ENCODE measurements around the gene PANK1. TPM values are rescaled to one million over a fixed set of nuclear protein-coding genes. Genes with fewer than 3 reads are reported as not detected.

The PANK1 gene
- total and polyA plus RNA-seq, 9 of the 15 experiments (the other 6 are each of a cell fraction or from before 2014, with no cell fraction given) = 1.7 to 10.7 (median 6.5) TPM

DNA sequence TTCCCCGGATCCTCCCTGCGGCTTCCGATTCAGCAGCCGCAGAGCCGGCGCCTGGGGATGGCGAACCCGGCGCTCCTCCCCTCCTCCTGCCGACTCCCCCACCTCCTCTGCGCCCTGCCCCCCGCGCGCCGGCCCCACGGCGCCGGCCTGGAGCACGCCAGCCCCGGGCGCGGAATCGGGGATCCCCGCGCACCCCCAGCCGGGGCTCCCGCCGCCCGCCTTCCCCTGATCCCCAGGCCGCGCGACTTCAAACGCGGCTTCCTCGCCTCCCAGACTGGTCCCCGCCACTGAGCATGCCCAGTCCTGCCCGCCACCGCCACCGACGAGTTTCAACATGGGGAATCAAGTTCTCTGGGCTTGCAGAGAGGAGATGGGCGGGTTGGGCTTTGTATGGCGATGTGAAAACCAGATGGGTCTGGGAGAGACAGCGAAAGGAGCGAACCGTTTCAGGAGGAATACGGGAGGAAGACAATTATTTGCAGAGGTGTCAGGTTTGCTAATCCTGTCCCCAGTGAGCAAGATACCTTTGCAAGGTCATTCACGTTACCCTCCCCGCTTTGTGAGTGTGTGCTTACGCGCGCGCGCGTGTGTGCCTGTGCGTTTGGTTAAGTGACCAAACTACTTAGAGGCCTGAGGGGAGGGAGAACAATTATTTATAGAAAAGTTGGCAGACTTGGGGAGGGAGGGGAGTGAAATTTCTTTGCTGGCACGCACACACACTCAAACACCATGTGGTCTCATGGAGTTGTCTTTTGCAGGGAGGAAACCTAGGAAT, at the start of gene PANK1 (continued):
- no peak for TF ChIP-seq TFAM (CRISPR knock-in tag; conservative IDR thresholded peaks at IDR 0.05)
- TF ChIP-seq GATAD2A (IDR thresholded peaks at IDR 0.05) = no peak
- TF ChIP-seq SAFB2 (IDR thresholded peaks at IDR 0.05; ENCODE audit: borderline replicate concordance, low read depth, low read length, severe bottlenecking) = no peak
- no peak for TF ChIP-seq CHD1 (IDR thresholded peaks at IDR 0.05; ENCODE audit: low read length)
- TF ChIP-seq TRIM24 (IDR thresholded peaks at IDR 0.05) = no peak
- TF ChIP-seq NR2C1 (IDR thresholded peaks at IDR 0.05) = no peak
- TF ChIP-seq NR2C1 (tag; IDR thresholded peaks at IDR 0.05) = no peak
- TF ChIP-seq PTTG1 (tag; IDR thresholded peaks at IDR 0.05; ENCODE audit: low read depth) = no peak
- no peak for TF ChIP-seq RHOXF2B (CRISPR knock-in tag; conservative IDR thresholded peaks at IDR 0.05)
- TF ChIP-seq HEY1 (CRISPR knock-in tag; IDR thresholded peaks at IDR 0.05; ENCODE audit: borderline replicate concordance) = no peak
- no peak for TF ChIP-seq RCOR1 (IDR thresholded peaks at IDR 0.05; ENCODE audit: borderline replicate concordance in 1 of 2, low read depth in 2 of 2, low read length in 2 of 2)
- TF ChIP-seq, protein P1, sequence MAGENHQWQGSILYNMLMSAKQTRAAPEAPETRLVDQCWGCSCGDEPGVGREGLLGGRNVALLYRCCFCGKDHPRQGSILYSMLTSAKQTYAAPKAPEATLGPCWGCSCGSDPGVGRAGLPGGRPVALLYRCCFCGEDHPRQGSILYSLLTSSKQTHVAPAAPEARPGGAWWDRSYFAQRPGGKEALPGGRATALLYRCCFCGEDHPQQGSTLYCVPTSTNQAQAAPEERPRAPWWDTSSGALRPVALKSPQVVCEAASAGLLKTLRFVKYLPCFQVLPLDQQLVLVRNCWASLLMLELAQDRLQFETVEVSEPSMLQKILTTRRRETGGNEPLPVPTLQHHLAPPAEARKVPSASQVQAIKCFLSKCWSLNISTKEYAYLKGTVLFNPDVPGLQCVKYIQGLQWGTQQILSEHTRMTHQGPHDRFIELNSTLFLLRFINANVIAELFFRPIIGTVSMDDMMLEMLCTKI (IDR thresholded peaks at IDR 0.05; ENCODE audit: partially characterized antibody) = no peak
- TF ChIP-seq KLF1 (tag; IDR thresholded peaks at IDR 0.05) = no peak
- TF ChIP-seq ZNF696 (CRISPR knock-in tag; conservative IDR thresholded peaks at IDR 0.05) = no peak
- no peak for TF ChIP-seq ZNF583 (CRISPR knock-in tag; IDR thresholded peaks at IDR 0.05)
- TF ChIP-seq ZNF75A (CRISPR knock-in tag; IDR thresholded peaks at IDR 0.05) = no peak
- TF ChIP-seq, protein P2, sequence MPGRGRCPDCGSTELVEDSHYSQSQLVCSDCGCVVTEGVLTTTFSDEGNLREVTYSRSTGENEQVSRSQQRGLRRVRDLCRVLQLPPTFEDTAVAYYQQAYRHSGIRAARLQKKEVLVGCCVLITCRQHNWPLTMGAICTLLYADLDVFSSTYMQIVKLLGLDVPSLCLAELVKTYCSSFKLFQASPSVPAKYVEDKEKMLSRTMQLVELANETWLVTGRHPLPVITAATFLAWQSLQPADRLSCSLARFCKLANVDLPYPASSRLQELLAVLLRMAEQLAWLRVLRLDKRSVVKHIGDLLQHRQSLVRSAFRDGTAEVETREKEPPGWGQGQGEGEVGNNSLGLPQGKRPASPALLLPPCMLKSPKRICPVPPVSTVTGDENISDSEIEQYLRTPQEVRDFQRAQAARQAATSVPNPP (IDR thresholded peaks at IDR 0.05; ENCODE audit: borderline replicate concordance, insufficient read depth, insufficient read length) = no peak
- TF ChIP-seq, protein P3, sequence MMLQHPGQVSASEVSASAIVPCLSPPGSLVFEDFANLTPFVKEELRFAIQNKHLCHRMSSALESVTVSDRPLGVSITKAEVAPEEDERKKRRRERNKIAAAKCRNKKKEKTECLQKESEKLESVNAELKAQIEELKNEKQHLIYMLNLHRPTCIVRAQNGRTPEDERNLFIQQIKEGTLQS (IDR thresholded peaks at IDR 0.05) = no peak
- TF ChIP-seq, protein P3 (CRISPR knock-in tag; conservative IDR thresholded peaks at IDR 0.05) = no peak
- TF ChIP-seq STAT5B (CRISPR knock-in tag; IDR thresholded peaks at IDR 0.05) = no peak
- no peak for TF ChIP-seq ZFP36 (IDR thresholded peaks at IDR 0.05; ENCODE audit: low read depth, low read length, partially characterized antibody)
- TF ChIP-seq, protein P4, sequence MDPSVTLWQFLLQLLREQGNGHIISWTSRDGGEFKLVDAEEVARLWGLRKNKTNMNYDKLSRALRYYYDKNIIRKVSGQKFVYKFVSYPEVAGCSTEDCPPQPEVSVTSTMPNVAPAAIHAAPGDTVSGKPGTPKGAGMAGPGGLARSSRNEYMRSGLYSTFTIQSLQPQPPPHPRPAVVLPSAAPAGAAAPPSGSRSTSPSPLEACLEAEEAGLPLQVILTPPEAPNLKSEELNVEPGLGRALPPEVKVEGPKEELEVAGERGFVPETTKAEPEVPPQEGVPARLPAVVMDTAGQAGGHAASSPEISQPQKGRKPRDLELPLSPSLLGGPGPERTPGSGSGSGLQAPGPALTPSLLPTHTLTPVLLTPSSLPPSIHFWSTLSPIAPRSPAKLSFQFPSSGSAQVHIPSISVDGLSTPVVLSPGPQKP (CRISPR knock-in tag; IDR thresholded peaks at IDR 0.05) = no peak
- TF ChIP-seq SMARCA5 (IDR thresholded peaks at IDR 0.05) = no peak
- TF ChIP-seq ZKSCAN1 (IDR thresholded peaks at IDR 0.05; ENCODE audit: low read depth, low read length) = no peak
- TF ChIP-seq PHF21A (IDR thresholded peaks at IDR 0.05; ENCODE audit: borderline replicate concordance, low read depth) = no peak
- no peak for TF ChIP-seq PML (IDR thresholded peaks at IDR 0.05; ENCODE audit: low read length)
- TF ChIP-seq CXXC5 (CRISPR knock-in tag; IDR thresholded peaks at IDR 0.05) = no peak
